SK-MEL-5 (cell line): ENCODE data around the gene RHOG. TPM values are rescaled to one million over a fixed set of nuclear protein-coding genes. Genes with fewer than 3 reads are reported as not detected.

Experiments
- DNase-seq: peaks from one replicate; pipeline ENCODE4 v3.0.0-alpha.2; 2016; ENCODE audit warnings: low read depth, low spot score
- in situ Hi-C: cut with HindIII; loops from 2 replicates; pipeline ENCODE4 v1.10.0; 2016; ENCODE audit warnings: low sequenced_read_pairs, high pct_unique_total_duplicates, low pct_unique_long_range_greater_than_20kb
- polyA plus RNA-seq, 2 experiments: library from polyadenylated mRNA; depleted of rRNA; stranded (reverse); fragments of >200 nt; gene quantifications; 2 replicates each; pipeline ENCODE4 v1.2.3, GENCODE V29; 2015
- total RNA-seq: library from RNA; depleted of rRNA; stranded (reverse); fragments of >200 nt; shearing (Covaris generic); gene quantifications from 2 replicates; pipeline ENCODE4 v1.2.3, GENCODE V29; 2014; rRNA removed

Gene RHOG
- 12.0 and 15.7 TPM in 2 replicates for total RNA-seq
- 79.3 and 88.6 TPM in 2 replicates for polyA plus RNA-seq (2015; cell fraction: cytosol; rRNA removed)
- 11.5 and 22.8 TPM in 2 replicates for polyA plus RNA-seq (2015; cell fraction: nucleus; rRNA removed)

DNA sequence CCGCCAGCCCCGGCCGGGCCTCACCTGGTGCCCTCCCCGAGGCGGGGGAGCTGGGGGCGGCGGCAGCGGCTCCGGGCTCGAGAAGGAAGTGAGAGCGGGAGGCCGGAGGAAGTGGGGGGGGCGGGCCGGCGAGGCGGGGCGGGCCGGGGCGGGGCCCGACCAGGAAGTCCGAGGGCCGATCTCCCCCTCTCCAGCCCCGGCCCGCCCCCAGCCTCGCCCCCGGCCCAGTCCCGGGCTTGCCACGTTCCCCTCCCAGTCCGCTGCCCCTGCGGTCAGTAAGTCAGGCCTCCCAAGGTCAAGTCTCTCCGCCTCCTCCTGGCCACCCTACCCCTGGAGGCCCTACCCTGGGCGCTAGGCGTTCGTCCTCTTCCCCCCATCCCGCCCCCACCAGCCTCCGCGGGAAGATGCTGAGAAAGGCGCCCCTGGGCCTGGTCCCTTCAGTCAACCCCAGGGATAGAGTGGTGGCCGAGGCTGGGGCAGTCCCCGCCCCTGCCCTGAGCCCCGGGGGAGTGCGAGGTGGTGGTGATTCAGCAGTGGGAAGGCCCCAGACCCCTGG, at the start of gene RHOG:
TSS of gene RHOG (minus strand) at position 90 of the 556 bp plus-strand sequence. CDS start 12,821 bp downstream, outside the sequence.
- DNase-seq, result peak; percentile 80
- in situ Hi-C loops, result no loop called here

GRCh38 chr11:3890014-3890413, 49.3 kb upstream of the RHOG start:
- in situ Hi-C loops, result no loop called here
- DNase-seq, result no peak

GRCh38 chr11:3888876-3889275, 48.1 kb upstream of the RHOG start:
- DNase-seq, result no peak
- in situ Hi-C loops, result no loop called here

DNA sequence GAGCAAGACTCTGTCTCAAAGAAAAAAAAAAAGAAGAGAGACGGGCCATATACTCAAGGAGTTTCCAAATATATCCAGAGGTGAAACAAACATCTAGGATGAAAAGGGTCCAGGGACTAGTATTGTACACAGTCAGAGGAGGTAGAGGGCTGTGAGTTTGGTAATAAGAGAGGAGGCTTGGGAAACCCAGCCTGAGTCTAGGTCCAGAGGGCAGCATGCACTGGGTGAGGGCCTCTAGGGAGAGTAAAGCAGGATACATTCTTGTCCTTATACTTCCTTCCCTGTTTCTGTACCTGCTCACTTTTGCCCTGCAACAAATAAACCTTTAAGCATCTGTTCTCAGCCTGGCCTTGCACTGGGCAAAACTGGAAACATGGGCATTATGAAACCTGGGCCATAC, 46.2 kb upstream of the RHOG start:
- in situ Hi-C loops, result no loop called here
- no peak for DNase-seq

- in situ Hi-C loops, result no loop called here
- peak; percentile 39 for DNase-seq
Measured at GRCh38 chr11:3885855-3886254, 45.1 kb upstream of the RHOG start.

DNA sequence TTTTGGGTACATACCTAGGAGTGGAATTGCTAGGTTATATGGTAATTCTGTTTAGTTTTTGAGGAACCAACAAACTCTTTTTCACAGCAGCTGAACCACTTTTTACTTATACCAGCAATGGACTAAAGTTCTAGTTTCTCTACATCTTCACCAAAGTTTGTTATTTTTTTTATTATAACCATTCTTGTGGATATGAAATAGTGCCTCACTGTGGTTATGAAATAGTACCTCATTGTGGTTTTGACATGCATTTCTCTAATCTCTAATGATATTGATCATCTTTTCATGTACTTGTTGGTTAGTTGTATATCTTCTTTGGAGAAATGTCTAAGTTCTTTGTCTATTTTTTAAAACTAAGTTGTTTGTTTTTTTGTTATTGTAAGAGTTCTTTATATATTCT, 41.9 kb upstream of the RHOG start:
- DNase-seq, result no peak
- in situ Hi-C loops, result no loop called here

DNA sequence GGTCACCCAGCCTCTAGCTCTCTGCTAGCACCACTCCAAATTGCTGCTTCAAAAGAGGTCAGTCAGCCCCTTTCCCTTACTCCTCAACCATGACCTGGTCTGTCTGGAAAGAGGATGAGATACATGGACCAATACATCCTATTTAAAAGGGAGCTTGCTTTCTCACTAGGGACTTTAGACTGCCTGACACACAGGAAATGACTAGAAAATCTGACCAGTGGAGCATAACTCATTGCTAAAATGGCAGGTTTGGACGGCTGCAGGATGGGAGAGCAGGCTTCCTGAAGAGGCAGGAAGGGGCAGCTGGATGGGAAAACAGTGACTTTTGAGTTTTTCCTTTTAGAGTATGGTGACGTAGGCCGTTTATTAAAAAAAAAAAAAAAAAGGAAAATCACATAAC, 40.0 kb upstream of the RHOG start:
- in situ Hi-C loops, result no loop called here
- no peak for DNase-seq

DNA sequence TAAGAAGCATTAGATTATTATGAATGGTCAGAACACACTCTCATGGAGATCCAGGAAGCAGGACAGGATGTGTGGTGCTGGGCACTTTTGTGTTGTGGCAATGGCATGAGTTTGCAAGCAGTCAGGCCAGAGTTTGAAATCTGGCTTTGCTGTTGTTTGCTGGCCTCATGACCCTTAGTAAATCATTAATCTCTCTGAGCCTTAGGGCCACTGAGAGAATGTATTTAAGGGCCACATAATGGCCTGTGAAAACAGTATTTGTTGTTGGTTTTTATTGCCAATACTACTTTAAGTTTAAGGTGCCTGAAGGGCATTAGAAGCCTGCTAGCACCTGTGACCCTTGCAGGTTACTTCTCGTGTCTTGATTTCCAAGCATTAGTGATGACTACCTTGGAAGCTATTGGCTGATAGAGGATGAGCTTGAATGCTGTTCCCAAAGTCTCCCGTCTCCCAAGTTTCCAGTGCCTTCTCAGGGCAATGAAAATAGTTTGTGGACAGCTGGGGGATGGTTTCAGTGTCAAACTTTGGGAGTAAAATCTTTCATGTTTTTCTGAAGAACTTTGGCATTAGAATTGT, 39.3 kb upstream of the RHOG start:
- in situ Hi-C loops, result no loop called here
- no peak for DNase-seq

DNA sequence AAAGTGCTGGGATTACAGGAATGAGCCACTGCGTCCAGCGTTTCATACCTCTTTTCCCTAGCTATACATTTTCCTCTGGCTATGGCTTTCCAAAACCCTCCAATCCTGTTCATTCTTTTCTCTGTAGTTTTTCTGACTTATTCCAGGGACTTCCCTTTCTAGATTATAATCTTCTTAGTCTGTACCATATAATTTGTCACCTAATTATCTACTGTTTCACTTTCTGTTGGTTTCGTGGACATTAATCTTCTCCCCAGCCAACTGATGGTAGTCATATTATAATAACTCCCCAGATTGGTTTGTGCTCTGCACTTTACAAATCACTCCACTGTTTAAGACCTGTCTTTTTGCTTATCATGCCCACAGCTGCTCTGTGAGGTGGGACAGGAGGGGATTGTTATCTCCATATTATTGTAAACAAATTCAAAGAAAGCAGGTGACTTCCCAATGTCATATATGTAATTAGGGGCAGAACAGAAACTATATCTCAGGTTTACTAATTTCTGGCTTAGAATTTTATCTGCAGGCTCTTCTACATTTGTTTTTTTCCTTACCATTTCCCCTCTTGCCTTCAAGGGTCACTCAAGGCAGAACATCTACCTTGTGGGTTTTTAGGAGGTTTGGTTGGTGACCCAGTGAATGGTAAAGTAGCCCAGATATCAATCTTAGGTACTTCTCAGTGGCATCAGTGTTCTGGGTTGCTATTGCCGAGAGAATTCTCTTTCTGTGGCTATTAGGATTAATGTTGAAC, 38.6 kb upstream of the RHOG start:
- DNase-seq, result no peak

GRCh38 chr11:3878258-3878584, 37.5 kb upstream of the RHOG start:
- no peak for DNase-seq
- in situ Hi-C loops, result no loop called here

More for the DNA sequence above, 38.6 kb upstream of the RHOG start:
- in situ Hi-C loops, result no loop called here

DNA sequence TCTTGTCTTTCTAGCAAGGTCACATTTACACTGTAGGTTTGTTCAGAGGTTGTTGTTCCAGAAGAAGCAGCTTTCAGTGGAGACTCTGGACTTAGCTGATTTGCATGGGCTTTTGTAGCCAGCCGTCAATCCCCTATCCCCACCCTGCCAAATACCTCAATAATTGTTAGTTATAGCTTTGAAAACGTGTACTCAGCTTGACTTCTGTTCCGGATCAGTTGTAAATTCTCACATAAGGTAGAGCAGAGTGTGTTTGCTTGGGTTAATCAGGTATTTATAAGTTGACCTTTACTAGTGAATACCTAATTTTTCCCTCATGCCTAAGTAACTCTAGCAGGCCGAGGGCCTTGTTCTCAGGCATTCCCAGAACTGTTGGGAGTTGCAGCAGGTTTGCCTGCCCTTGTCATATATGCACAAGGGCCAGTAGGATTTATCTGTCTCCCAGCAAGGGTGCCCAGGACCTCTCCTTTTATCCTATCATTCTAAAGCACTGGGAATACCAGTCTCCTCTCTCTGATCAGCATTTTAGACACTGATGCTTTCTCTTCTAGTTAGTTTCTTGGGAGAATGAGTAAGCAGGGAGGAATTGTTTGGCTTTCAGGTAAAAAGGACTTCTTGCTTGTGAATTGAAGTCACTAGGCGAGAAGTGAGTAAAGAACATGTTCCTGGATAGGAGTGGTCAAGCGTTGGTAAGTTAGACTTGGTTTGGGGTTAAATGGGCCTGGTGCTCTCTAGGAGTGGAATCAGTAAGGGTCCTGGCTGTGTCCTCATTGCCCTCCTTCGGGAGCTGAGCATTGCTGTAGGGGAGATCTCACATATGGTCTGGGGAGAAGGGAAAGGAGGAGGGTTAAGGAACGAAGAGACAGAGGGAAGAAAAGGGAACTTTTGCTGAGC, 36.9 kb upstream of the RHOG start:
- DNase-seq, result no peak
- in situ Hi-C loops, result no loop called here

DNA sequence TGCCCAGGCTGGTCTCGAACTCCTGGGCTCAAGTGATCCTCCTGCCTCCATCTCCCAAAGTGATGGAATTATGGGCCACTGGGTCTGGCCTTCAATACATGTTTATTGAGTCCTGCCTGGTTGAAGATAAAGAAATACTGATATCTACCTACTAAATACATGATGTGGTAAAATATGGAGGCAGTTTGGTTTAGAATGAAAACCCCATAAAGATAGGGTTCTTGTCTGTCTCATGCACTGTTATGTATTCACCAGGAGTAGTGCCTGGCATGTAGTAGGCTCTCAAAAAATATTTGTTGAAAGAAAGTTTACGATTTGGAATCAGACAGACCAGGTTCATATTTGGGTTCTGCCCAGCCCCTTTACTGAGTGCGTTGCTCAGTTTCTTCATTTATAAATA, 35.9 kb upstream of the RHOG start:
- in situ Hi-C loops, result no loop called here
- DNase-seq, result no peak

- in situ Hi-C loops, result loop anchor here (25.0 kb wide), 1 partner anchor 188 kb away; no protein-coding TSS in a partner anchor
- no peak for DNase-seq
Measured at GRCh38 chr11:3873712-3874349, 33.1 kb upstream of the RHOG start.

GRCh38 chr11:3867209-3868091, 26.7 kb upstream of the RHOG start:
- no peak for DNase-seq
- in situ Hi-C loops, result loop anchor here (25.0 kb wide), 1 partner anchor 195 kb away; no protein-coding TSS in a partner anchor

DNA sequence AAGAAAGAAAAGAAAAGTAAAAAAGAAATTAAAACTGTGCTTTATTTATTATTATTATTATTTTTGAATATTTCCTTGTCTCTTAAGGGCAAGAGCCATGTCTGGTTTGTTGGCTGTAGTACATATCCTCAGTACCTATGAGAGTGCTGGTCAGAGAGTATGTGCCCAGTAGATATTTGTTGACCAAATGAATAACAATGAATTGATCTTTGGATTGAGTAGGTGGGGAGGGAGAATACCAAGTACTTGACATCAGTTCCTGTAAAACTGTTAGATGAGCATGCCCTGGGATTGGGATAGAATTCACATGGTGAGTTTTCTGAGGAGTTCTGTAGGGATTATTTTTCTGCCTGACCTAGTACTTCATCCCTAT, 26.1 kb upstream of the RHOG start:
- in situ Hi-C loops, result loop anchor here (25.0 kb wide), 1 partner anchor 195 kb away; no protein-coding TSS in a partner anchor
- DNase-seq, result no peak

- DNase-seq, result no peak
- in situ Hi-C loops, result loop anchor here (25.0 kb wide), 1 partner anchor 196 kb away; no protein-coding TSS in a partner anchor
Measured at GRCh38 chr11:3866206-3866605, 25.4 kb upstream of the RHOG start.
